HG03565 (cell line): ENCODE data around the gene CTSZ.
"Not testable (repeated sequence)": the region's sequence is repeated elsewhere in the genome, so short reads cannot be mapped to it uniquely, and the experiment has no call there.

Source experiments
- ATAC-seq: cut with Tn5 transposase; IDR thresholded peaks from one replicate; pipeline ENCODE4 v1.9.1; 2021; ENCODE audit warnings: mild to moderate bottlenecking, moderate library complexity; ENCODE audit not compliant: unreplicated experiment

Gene CTSZ

GRCh38 chr20:58950603-58951002 lies 56.5 kb downstream of the CTSZ start:
- ATAC-seq = no peak

DNA sequence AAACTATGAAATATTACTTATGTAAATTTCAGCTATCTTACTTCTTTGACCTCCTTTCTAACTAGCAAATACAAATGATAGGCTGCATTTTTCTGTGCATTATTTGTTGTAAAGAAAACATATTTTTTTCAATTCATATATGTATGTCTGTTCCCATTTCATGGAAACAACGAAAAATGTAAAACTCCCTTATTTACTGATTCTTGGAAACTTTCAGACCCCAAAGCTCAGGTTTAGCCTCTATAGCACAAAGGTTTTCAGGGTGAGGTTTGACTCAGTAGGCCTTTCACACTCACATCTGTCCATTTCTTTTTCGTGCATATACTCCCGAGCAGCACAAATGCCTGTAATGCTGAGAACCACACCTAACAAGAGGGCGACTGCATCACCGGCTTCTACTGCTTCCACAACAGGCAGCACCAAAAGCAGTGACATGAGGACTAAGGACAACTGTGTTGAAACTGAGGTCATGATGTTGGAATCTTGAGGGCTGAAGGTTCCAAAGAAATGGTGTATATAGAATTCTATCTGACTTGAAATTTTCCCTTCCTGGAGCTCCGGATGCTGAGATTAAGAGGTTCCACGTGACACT lies 59.2 kb downstream of the CTSZ start:
- ATAC-seq = not testable (repeated sequence)

GRCh38 chr20:58945965-58946631 lies 61.0 kb downstream of the CTSZ start:
- ATAC-seq = no peak
